Measurements from ENCODE around the gene MCF2. TPM values are rescaled to one million over a fixed set of nuclear protein-coding genes. Genes with fewer than 3 reads are reported as not detected.

Gene MCF2
- total and polyA plus RNA-seq, 2 donors (not counting 1 experiment from before 2014, with no cell fraction given), result 0.39 to 0.54 TPM

DNA sequence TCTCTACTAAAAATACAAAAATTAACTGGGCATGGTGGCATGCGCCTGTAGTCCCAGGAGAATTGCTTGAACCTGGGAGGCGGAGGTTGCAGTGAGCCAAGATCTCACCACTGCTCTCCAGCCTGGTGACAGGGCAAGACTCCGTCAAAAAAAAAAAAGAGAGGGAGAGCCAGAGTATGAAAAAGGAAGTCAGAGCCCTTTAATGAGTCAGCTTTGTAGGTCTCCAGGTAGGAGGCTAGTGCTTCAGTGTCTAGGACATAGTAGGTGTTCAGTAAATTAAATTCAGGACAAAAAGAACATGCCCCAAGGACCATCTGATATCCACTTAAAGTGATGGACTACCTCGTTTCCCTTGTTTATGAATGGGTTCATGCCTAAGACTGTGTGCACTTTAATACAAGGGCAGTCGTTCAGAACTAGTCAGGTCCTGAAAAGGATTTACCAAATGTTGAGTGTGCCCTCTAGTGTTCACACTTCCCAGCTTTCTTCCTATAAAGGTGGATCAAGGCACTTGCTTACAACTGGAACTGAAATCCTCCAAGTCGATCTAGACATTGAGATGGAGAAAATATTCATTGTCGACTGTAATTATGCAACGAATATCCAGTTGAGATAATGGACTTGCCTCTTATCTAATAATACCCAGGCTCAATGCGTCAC lies 148.5 kb downstream of the MCF2 start:
- DNase-seq, result peak; percentile 48
- peaks cover 6 to 9% of the 10 kb centered on the region in 2 donors for H3K4me1 ChIP-seq (ENCODE audit: control insufficient read depth in 2 of 2, insufficient read depth in 2 of 2, low read length in 2 of 2)
- H2AFZ ChIP-seq (ENCODE audit: insufficient read depth, low read depth, low read length, poor library complexity, severe bottlenecking), result no peak overlapping the region
- peaks cover 9% of the 10 kb centered on the region for H3K4me1 Mint-ChIP-seq
- H3K9ac ChIP-seq (ENCODE audit: low read length), result no peak overlapping the region
- ChIA-PET POLR2A (no interaction called here), CTCF (interaction anchor here (0.8 to 2.1 kb wide), 2 partner anchors 786 to 1368 kb away, joined by 4 to 8 read pairs; no protein-coding TSS in a partner anchor)
- intact Hi-C loops (cut with micrococcal nuclease), result no loop called here
- no peak for ATAC-seq (ENCODE audit: low read depth)
- no peaks in the 10 kb centered on the region for H3K27me3 Mint-ChIP-seq
- no peak overlapping the region for H3K4me2 ChIP-seq (replicated peaks; ENCODE audit: low read depth, low read length, poor library complexity, severe bottlenecking)
- H3K27ac ChIP-seq (ENCODE audit: low read length in 2 of 2), result no peak overlapping the region
- H3K4me3 ChIP-seq (ENCODE audit: control extremely low read depth in 1 of 5, extremely low read depth in 1 of 5, insufficient read depth in 1 of 5, low read depth in 2 of 5, low read length in 4 of 5), result no peak overlapping the region
- H3K4me3 Mint-ChIP-seq, result no peak overlapping the region
- no peaks in the 10 kb centered on the region for H3K27me3 ChIP-seq (replicated peaks in 1 of 4; ENCODE audit: control extremely low read depth in 1 of 4, control insufficient read depth in 3 of 4, insufficient read depth in 4 of 4, low read length in 3 of 4)
- H3K27ac Mint-ChIP-seq, result no peak overlapping the region
- WGBS (ENCODE audit: insufficient coverage), result no CpG with 5 or more reads among the region's 9 CpGs
- no peaks in the 10 kb centered on the region for H3K9me3 Mint-ChIP-seq (ENCODE audit: insufficient read depth)
- H4K20me1 ChIP-seq (ENCODE audit: control insufficient read depth, insufficient read depth, low read length, poor library complexity, severe bottlenecking), result no peaks in the 10 kb centered on the region
- H3K36me3 ChIP-seq (replicated peaks in 1 of 2; ENCODE audit: control extremely low read depth in 1 of 2, control insufficient read depth in 1 of 2, extremely low read depth in 1 of 2, insufficient read depth in 2 of 2, low read length in 1 of 2), result no peaks in the 10 kb centered on the region
- no peak for TF ChIP-seq EZH2 (IDR thresholded peaks at IDR 0.05; ENCODE audit: borderline replicate concordance, insufficient read depth, low read depth, low read length, poor library complexity, severe bottlenecking)
- TF ChIP-seq, protein P1, sequence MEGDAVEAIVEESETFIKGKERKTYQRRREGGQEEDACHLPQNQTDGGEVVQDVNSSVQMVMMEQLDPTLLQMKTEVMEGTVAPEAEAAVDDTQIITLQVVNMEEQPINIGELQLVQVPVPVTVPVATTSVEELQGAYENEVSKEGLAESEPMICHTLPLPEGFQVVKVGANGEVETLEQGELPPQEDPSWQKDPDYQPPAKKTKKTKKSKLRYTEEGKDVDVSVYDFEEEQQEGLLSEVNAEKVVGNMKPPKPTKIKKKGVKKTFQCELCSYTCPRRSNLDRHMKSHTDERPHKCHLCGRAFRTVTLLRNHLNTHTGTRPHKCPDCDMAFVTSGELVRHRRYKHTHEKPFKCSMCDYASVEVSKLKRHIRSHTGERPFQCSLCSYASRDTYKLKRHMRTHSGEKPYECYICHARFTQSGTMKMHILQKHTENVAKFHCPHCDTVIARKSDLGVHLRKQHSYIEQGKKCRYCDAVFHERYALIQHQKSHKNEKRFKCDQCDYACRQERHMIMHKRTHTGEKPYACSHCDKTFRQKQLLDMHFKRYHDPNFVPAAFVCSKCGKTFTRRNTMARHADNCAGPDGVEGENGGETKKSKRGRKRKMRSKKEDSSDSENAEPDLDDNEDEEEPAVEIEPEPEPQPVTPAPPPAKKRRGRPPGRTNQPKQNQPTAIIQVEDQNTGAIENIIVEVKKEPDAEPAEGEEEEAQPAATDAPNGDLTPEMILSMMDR (IDR thresholded peaks at IDR 0.05), result peak; percentile 35
- H3K9me3 ChIP-seq (ENCODE audit: control extremely low read depth in 1 of 3, control insufficient read depth in 2 of 3, insufficient read depth in 1 of 3, low read length in 2 of 3), result no peaks in the 10 kb centered on the region
- no peaks in the 10 kb centered on the region for H3K79me2 ChIP-seq (ENCODE audit: control insufficient read depth, insufficient read depth, low read length)

DNA sequence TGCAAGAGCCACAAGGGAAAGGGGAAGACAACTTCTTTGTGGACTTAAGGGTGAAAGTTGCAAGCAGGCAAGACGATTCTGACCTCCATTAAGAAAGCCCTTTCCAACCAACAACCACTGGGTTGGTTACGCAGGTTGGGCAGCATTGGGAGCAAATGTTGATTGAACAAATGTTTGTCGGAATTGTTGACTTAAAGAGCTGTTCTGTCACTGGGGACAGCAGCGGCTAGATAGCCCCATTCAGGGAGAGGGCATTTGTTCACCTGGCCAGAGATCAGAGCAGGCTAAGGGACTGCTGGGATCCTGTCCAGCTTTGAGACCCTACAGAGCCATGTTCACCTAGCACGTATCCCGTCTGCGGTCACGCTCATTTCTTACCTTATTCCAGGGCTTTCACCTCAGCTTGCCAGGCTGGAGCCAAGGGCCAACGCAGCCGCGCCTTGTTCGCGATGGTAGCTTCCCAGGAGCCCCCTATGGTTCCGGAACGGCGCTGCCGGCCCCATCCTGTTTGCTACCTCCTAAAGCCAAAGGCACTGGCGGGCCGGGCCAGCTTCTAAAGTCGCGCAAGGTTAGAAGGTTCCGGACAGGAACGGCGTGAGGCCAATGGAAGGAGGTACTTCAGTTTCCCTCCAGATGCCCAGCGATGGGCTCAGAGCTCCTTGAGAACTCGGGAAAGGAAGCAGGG lies 152.8 kb downstream of the MCF2 start:
- intact Hi-C loops (cut with micrococcal nuclease), result no loop called here

More for the DNA sequence above, 152.8 kb downstream of the MCF2 start:
- peak; percentile 1 for DNase-seq
- ChIA-PET CTCF (no interaction called here), POLR2A (no interaction called here)
- Histone ChIP-seq H3K9ac (ENCODE audit: low read length) (no peak overlapping the region), H3K4me2 (replicated peaks; ENCODE audit: low read depth, low read length, poor library complexity, severe bottlenecking) (peak overlapping the region; percentile 34), H3K27me3 (replicated peaks in 1 of 4; ENCODE audit: control extremely low read depth in 1 of 4, control insufficient read depth in 3 of 4, insufficient read depth in 4 of 4, low read length in 3 of 4) (no peaks in the 10 kb centered on the region), H2AFZ (ENCODE audit: insufficient read depth, low read depth, low read length, poor library complexity, severe bottlenecking) (peak overlapping the region; percentile 3), H3K27ac (ENCODE audit: low read length in 2 of 2) (no peak overlapping the region), H3K4me1 (ENCODE audit: control insufficient read depth in 2 of 2, insufficient read depth in 2 of 2, low read length in 2 of 2) (peaks cover 14 to 16% of the 10 kb centered on the region in 2 donors), H3K79me2 (ENCODE audit: control insufficient read depth, insufficient read depth, low read length) (no peaks in the 10 kb centered on the region), H3K36me3 (replicated peaks in 1 of 2; ENCODE audit: control extremely low read depth in 1 of 2, control insufficient read depth in 1 of 2, extremely low read depth in 1 of 2, insufficient read depth in 2 of 2, low read length in 1 of 2) (no peaks in the 10 kb centered on the region), H4K20me1 (ENCODE audit: control insufficient read depth, insufficient read depth, low read length, poor library complexity, severe bottlenecking) (no peaks in the 10 kb centered on the region), H3K9me3 (ENCODE audit: control extremely low read depth in 1 of 3, control insufficient read depth in 2 of 3, insufficient read depth in 1 of 3, low read length in 2 of 3) (no peaks in the 10 kb centered on the region), H3K4me3 (ENCODE audit: control extremely low read depth in 1 of 5, extremely low read depth in 1 of 5, insufficient read depth in 1 of 5, low read depth in 2 of 5, low read length in 4 of 5) (no peak overlapping the region)
- Mint-ChIP-seq H3K4me3 (peak overlapping the region; percentile 45), H3K27ac (no peak overlapping the region), H3K27me3 (no peaks in the 10 kb centered on the region), H3K4me1 (peaks cover 24% of the 10 kb centered on the region), H3K9me3 (ENCODE audit: insufficient read depth) (no peaks in the 10 kb centered on the region)
- WGBS (ENCODE audit: insufficient coverage), result 70% methylated on average over 21 of the region's 26 CpGs
- TF ChIP-seq EZH2 (IDR thresholded peaks at IDR 0.05; ENCODE audit: borderline replicate concordance, insufficient read depth, low read depth, low read length, poor library complexity, severe bottlenecking), result no peak
- TF ChIP-seq, protein P1 (IDR thresholded peaks at IDR 0.05), result no peak
- no peak for ATAC-seq (ENCODE audit: low read depth)
